K562 (cell line): ENCODE data around the gene CTNS. TPM values are rescaled to one million over a fixed set of nuclear protein-coding genes. Genes with fewer than 3 reads are reported as not detected.
A peak's percentile ranks its signal among the peaks of the same experiment; 100 is the strongest.

Experiments
- BCOR ChIP-seq: fragments of 450-650 bp; IDR thresholded peaks from 2 replicates; pipeline ENCODE4 v1.6.1; 2016
- ETV6 ChIP-seq, 3 experiments: fragments of 150-350 bp in 1 of 3; sonication (generic) in 1 of 3; formaldehyde crosslinking in 1 of 3; IDR thresholded peaks; 2 replicates each; pipeline versions ENCODE4 v1.6.1 to v1.8.0; 2014 to 2022; ENCODE audit warnings: borderline replicate concordance in 2 of 3, low read depth in 2 of 3, antibody characterized with exemption in 1 of 3, low read length in 1 of 3, mild to moderate bottlenecking in 1 of 3, missing genetic modification reagents in 1 of 3
- FUS ChIP-seq: fragments of 200-400 bp; formaldehyde crosslinking; optimal IDR thresholded peaks from 2 replicates; pipeline ENCODE3; 2017; ENCODE audit warnings: low read depth, low read length
- KLF6 ChIP-seq: fragments of 250-450 bp; sonication (Bioruptor Pico); IDR thresholded peaks from 2 replicates; pipeline ENCODE4 v1.4.0; 2020; ENCODE audit warnings: mild to moderate bottlenecking, moderate library complexity, borderline replicate concordance
- MAFG ChIP-seq: fragments of 450-650 bp; conservative IDR thresholded peaks from 2 replicates; pipeline ENCODE4 v1.6.1; 2016; ENCODE audit warnings: missing genetic modification characterization, missing compliant biosample characterization
- MYC ChIP-seq, 2 experiments: fragments of 250-450 bp in 1 of 2; sonication (Bioruptor Pico) in 1 of 2; IDR thresholded peaks; 2 replicates each; pipeline versions ENCODE4 v1.5.1 to v1.6.1; 2012 to 2021; ENCODE audit warnings: low read depth in 2 of 2, borderline replicate concordance in 1 of 2, improper control_type of control experiment in 1 of 2, low read length in 1 of 2, mild to moderate bottlenecking in 1 of 2, moderate library complexity in 1 of 2
- TFAM ChIP-seq: fragments of 250-450 bp; sonication (Bioruptor Pico); conservative IDR thresholded peaks from 2 replicates; pipeline ENCODE4 v1.5.0; 2021; ENCODE audit warnings: mild to moderate bottlenecking, moderate library complexity
- THRAP3 ChIP-seq: fragments of 450-650 bp; IDR thresholded peaks from 2 replicates; pipeline ENCODE4 v1.6.1; 2016; ENCODE audit warnings: mild to moderate bottlenecking, inconsistent platforms, borderline replicate concordance
- ZNF586 ChIP-seq: fragments of 450-650 bp; formaldehyde crosslinking; conservative IDR thresholded peaks from 2 replicates; pipeline ENCODE4 v1.4.0; 2020; ENCODE audit warnings: mild to moderate bottlenecking, moderate library complexity
- ZNF696 ChIP-seq: fragments of 250-450 bp; sonication (Bioruptor Pico); conservative IDR thresholded peaks from 2 replicates; pipeline ENCODE4 v1.4.0; 2020; ENCODE audit warnings: mild to moderate bottlenecking, moderate library complexity
- polyA plus RNA-seq, 8 experiments: library from polyadenylated mRNA; depleted of rRNA in 4 of 8; stranded (reverse) in 5 of 8; unstranded in 3 of 8; fragments of >200 nt; fragmentation: Nextera tagmentation in 2 of 8; fragmentation: Illumina TruSeq in 1 of 8; extraction: Ambion mirVana in 2 of 8; extraction: Trizol in 1 of 8; gene quantifications; 2 replicates each; pipeline versions ENCODE4 v1.2.1 to v1.2.3, GENCODE V29; 2011 to 2014; ENCODE audit warnings: inconsistent platforms in 1 of 8, missing spikeins in 1 of 8
- total RNA-seq, 7 experiments: library from RNA; depleted of rRNA in 6 of 7; stranded (reverse); fragments of >200 nt in 6 of 7; fragmentation: Illumina TruSeq in 2 of 7; extraction: Trizol in 2 of 7; gene quantifications; 2 replicates each; pipeline versions ENCODE4 v1.2.1 to v1.2.3, GENCODE V29; 2011 to 2021; ENCODE audit warnings: low replicate concordance in 1 of 7
- TF ChIP-seq, protein P1 (sequence below): sonication (generic); formaldehyde crosslinking; IDR thresholded peaks from 2 replicates; pipeline ENCODE4 v1.8.1; 2023; ENCODE audit warnings: mild to moderate bottlenecking, missing genetic modification reagents
- TF ChIP-seq, protein P2 (sequence below): fragments of 200-800 bp; sonication (Bioruptor generic); IDR thresholded peaks from 2 replicates; pipeline ENCODE4 v1.6.1; 2017; ENCODE audit warnings: missing genetic modification characterization, missing compliant biosample characterization
- TF ChIP-seq, protein P3 (sequence below): sonication (generic); formaldehyde crosslinking; IDR thresholded peaks from 2 replicates; pipeline ENCODE4 v1.8.1; 2023; ENCODE audit warnings: mild to moderate bottlenecking, missing genetic modification reagents, moderate library complexity
- TF ChIP-seq, protein P4 (sequence below): fragments of 450-650 bp; IDR thresholded peaks from 2 replicates; pipeline ENCODE4 v1.6.1; 2018; ENCODE audit warnings: mild to moderate bottlenecking, low read depth; ENCODE audit not compliant: partially characterized antibody
- TF ChIP-seq, protein P5 (sequence below): fragments of 250-450 bp; sonication (Bioruptor Pico); IDR thresholded peaks from 2 replicates; pipeline ENCODE4 v1.8.0; 2021; ENCODE audit warnings: mild to moderate bottlenecking, moderate library complexity
- TF ChIP-seq, protein P6 (sequence below): sonication (generic); formaldehyde crosslinking; IDR thresholded peaks from 2 replicates; pipeline ENCODE4 v1.8.0; 2022; ENCODE audit warnings: missing genetic modification reagents, mild to moderate bottlenecking, moderate library complexity, borderline replicate concordance

CTNS gene
- total and polyA plus RNA-seq, 9 of the 15 experiments (the other 6 are each of a cell fraction or from before 2014, with no cell fraction given), result 0.66 to 8.4 (median 4.9) TPM

DNA sequence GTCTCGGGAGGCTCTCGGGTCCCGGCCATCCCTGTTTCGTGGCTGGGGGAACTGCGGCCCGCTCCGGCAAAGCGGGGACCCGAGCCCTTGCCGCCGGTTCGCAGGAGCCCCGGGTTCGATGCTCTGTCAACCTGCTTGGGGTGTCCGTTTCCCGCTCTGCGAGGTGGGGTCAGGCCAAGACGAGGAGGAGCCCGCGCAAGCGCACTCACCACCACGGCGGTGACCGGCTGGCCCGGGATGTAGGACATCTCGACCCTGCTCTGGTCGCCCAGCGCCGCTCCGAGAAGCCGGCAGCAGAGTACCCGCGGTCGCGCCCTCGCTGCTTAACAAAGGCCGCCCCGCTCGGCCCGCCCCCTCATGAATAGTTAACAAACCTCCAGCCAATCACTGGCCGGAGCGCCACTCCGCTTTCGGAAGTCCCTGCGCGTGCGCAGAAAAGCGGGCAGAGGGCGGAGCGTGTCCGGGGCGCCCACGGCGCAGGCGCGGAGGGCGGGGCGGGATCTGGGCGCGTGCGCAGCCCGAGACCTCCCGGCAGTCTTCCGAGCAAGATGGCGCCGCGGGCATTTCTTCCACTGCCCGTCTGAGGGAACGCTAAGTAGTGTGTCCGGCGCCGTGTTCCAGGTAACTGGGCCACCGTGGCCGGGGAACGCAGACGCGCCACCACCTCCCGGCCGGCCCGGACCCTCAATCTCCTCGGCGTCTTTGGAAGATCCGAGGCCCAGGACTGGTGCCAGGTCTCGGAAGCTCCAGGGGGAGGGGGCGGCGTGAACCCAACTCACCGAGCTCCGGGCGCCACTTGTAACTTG is 31.9 kb downstream of the CTNS start, which contains the start of the genes EMC6 and TAX1BP3 (continued):
- TF ChIP-seq, protein P1, sequence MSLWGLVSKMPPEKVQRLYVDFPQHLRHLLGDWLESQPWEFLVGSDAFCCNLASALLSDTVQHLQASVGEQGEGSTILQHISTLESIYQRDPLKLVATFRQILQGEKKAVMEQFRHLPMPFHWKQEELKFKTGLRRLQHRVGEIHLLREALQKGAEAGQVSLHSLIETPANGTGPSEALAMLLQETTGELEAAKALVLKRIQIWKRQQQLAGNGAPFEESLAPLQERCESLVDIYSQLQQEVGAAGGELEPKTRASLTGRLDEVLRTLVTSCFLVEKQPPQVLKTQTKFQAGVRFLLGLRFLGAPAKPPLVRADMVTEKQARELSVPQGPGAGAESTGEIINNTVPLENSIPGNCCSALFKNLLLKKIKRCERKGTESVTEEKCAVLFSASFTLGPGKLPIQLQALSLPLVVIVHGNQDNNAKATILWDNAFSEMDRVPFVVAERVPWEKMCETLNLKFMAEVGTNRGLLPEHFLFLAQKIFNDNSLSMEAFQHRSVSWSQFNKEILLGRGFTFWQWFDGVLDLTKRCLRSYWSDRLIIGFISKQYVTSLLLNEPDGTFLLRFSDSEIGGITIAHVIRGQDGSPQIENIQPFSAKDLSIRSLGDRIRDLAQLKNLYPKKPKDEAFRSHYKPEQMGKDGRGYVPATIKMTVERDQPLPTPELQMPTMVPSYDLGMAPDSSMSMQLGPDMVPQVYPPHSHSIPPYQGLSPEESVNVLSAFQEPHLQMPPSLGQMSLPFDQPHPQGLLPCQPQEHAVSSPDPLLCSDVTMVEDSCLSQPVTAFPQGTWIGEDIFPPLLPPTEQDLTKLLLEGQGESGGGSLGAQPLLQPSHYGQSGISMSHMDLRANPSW, result no peak
- TF ChIP-seq BCOR, result no peak
- TF ChIP-seq, protein P2, sequence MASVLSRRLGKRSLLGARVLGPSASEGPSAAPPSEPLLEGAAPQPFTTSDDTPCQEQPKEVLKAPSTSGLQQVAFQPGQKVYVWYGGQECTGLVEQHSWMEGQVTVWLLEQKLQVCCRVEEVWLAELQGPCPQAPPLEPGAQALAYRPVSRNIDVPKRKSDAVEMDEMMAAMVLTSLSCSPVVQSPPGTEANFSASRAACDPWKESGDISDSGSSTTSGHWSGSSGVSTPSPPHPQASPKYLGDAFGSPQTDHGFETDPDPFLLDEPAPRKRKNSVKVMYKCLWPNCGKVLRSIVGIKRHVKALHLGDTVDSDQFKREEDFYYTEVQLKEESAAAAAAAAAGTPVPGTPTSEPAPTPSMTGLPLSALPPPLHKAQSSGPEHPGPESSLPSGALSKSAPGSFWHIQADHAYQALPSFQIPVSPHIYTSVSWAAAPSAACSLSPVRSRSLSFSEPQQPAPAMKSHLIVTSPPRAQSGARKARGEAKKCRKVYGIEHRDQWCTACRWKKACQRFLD, result no peak
- no peak for TF ChIP-seq ZNF586 (CRISPR knock-in tag)
- TF ChIP-seq MYC (IDR thresholded peaks at IDR 0.05; ENCODE audit: low read depth, low read length), result no peak; the same call in 1 of the 2 replicates
- TF ChIP-seq MYC (CRISPR knock-in tag; IDR thresholded peaks at IDR 0.05; ENCODE audit: borderline replicate concordance, low read depth), result no peak
- TF ChIP-seq, protein P3, sequence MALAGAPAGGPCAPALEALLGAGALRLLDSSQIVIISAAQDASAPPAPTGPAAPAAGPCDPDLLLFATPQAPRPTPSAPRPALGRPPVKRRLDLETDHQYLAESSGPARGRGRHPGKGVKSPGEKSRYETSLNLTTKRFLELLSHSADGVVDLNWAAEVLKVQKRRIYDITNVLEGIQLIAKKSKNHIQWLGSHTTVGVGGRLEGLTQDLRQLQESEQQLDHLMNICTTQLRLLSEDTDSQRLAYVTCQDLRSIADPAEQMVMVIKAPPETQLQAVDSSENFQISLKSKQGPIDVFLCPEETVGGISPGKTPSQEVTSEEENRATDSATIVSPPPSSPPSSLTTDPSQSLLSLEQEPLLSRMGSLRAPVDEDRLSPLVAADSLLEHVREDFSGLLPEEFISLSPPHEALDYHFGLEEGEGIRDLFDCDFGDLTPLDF, result no peak
- no peak for TF ChIP-seq TFAM (CRISPR knock-in tag)
- TF ChIP-seq, protein P4, sequence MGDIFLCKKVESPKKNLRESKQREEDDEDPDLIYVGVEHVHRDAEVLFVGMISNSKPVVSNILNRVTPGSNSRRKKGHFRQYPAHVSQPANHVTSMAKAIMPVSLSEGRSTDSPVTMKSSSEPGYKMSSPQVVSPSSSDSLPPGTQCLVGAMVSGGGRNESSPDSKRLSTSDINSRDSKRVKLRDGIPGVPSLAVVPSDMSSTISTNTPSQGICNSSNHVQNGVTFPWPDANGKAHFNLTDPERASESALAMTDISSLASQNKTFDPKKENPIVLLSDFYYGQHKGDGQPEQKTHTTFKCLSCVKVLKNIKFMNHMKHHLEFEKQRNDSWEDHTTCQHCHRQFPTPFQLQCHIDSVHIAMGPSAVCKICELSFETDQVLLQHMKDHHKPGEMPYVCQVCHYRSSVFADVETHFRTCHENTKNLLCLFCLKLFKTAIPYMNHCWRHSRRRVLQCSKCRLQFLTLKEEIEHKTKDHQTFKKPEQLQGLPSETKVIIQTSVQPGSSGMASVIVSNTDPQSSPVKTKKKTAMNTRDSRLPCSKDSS, result no peak
- no peak for TF ChIP-seq THRAP3
- no peak for TF ChIP-seq ETV6 (IDR thresholded peaks at IDR 0.05; ENCODE audit: borderline replicate concordance in 1 of 2, low read depth in 2 of 2, low read length in 1 of 2)
- no peak for TF ChIP-seq ETV6 (CRISPR knock-in tag; IDR thresholded peaks at IDR 0.05; ENCODE audit: borderline replicate concordance)
- TF ChIP-seq MAFG (tag), result no peak
- TF ChIP-seq, protein P5, sequence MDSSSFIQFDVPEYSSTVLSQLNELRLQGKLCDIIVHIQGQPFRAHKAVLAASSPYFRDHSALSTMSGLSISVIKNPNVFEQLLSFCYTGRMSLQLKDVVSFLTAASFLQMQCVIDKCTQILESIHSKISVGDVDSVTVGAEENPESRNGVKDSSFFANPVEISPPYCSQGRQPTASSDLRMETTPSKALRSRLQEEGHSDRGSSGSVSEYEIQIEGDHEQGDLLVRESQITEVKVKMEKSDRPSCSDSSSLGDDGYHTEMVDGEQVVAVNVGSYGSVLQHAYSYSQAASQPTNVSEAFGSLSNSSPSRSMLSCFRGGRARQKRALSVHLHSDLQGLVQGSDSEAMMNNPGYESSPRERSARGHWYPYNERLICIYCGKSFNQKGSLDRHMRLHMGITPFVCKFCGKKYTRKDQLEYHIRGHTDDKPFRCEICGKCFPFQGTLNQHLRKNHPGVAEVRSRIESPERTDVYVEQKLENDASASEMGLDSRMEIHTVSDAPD (CRISPR knock-in tag), result no peak
- no peak for TF ChIP-seq ZNF696 (CRISPR knock-in tag)
- TF ChIP-seq, protein P6, sequence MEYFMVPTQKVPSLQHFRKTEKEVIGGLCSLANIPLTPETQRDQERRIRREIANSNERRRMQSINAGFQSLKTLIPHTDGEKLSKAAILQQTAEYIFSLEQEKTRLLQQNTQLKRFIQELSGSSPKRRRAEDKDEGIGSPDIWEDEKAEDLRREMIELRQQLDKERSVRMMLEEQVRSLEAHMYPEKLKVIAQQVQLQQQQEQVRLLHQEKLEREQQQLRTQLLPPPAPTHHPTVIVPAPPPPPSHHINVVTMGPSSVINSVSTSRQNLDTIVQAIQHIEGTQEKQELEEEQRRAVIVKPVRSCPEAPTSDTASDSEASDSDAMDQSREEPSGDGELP (CRISPR knock-in tag), result peak; percentile 48; the same call in 1 of the 2 replicates
- TF ChIP-seq FUS, result no peak
- no peak for TF ChIP-seq KLF6 (CRISPR knock-in tag)
